ENCODE results near the gene TRIM59.

DNA sequence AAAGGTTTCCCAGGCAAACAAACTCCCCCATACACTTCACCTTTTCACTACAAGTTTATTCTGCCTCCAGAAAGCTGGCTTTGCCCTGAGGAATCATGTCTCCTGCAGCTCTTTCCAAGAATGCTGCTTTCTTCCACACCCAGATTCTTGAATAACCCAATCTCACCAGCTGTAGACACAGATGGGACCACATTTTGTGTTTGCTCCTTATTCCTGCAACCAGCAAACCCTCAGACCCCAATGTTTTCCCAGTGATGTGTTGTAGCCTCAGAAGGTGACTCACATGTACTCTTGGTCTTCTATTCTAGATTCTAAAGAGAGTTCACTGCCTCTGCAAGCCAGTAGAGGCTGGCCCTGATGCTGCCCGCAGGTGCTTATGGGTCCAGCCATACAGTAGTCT lies 23.6 kb upstream of the TRIM59 start:
- TF ChIP-seq, protein P1, sequence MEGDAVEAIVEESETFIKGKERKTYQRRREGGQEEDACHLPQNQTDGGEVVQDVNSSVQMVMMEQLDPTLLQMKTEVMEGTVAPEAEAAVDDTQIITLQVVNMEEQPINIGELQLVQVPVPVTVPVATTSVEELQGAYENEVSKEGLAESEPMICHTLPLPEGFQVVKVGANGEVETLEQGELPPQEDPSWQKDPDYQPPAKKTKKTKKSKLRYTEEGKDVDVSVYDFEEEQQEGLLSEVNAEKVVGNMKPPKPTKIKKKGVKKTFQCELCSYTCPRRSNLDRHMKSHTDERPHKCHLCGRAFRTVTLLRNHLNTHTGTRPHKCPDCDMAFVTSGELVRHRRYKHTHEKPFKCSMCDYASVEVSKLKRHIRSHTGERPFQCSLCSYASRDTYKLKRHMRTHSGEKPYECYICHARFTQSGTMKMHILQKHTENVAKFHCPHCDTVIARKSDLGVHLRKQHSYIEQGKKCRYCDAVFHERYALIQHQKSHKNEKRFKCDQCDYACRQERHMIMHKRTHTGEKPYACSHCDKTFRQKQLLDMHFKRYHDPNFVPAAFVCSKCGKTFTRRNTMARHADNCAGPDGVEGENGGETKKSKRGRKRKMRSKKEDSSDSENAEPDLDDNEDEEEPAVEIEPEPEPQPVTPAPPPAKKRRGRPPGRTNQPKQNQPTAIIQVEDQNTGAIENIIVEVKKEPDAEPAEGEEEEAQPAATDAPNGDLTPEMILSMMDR (IDR thresholded peaks at IDR 0.05): no peak
- TF ChIP-seq POLR2A (IDR thresholded peaks at IDR 0.05): no peak
